Measurements from ENCODE around the gene DMAP1. TPM values are rescaled to one million over a fixed set of nuclear protein-coding genes. Genes with fewer than 3 reads are reported as not detected.

The DMAP1 gene
- total RNA-seq, 3 donors from 2014 or later: 40.8 to 52.0 (median 44.0) TPM

DNA sequence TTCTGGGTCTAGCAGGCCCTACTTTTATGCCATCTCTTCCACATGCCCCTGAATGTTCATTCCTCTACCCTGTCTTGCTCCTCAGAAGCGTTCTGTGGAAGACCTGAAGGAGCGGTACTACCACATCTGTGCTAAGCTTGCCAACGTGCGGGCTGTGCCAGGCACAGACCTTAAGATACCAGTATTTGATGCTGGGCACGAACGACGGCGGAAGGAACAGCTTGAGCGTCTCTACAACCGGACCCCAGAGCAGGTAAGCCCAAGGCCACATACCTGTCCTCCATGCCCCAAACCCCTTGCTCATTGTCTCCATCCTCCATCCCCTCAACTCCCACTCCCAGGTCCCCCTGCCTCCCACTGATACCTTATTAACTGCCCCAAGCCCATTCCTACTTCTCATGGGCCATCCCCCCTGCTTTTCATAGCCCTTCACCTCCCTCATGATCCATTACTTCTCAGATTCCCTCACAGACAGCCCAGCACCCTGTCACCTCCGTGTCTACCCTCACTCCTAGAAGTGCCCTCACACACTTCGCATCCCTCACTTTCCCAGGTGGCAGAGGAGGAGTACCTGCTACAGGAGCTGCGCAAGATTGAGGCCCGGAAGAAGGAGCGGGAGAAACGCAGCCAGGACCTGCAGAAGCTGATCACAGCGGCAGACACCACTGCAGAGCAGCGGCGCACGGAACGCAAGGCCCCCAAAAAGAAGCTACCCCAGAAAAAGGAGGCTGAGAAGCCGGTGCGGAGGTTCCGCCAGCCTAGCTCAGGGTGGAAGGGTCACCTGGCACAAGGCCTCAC lies 5.4 kb downstream of the DMAP1 start:
- no peak overlapping the region for H3K4me3 ChIP-seq
- DNase-seq (no peak), ATAC-seq (no peak)
- no peaks in the 10 kb centered on the region for H3K9me3 ChIP-seq
- H3K4me1 ChIP-seq (ENCODE audit: low read depth): peaks cover 6% of the 10 kb centered on the region
- TF ChIP-seq CTCF (IDR thresholded peaks at IDR 0.05): no peak
- intact Hi-C loops (cut with DNase I, micrococcal nuclease): loop anchor here in 1 of 2 donors (10.0 kb wide), 1 partner anchor 76 kb away; no protein-coding TSS in a partner anchor
- no peaks in the 10 kb centered on the region for H3K36me3 ChIP-seq (ENCODE audit: low read depth)

DNA sequence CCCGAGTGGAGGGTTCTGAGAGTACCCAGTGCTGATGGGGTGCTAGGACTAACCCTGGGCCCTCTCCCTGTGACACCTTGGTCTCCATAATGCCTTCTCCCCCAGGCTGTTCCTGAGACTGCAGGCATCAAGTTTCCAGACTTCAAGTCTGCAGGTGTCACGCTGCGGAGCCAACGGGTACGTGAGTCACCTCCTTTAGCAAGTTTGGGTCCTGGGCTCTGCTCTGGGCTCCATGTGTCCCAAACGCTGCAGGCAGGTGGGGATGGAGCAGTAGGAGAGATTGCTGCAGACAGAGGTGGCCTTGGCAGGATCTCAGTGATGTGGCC lies 6.0 kb downstream of the DMAP1 start:
- DNase-seq: no peak
- ATAC-seq: no peak
- Histone ChIP-seq H3K4me3 (no peak overlapping the region), H3K4me1 (ENCODE audit: low read depth) (peaks cover under 1% of the 10 kb centered on the region), H3K9me3 (no peaks in the 10 kb centered on the region), H3K36me3 (ENCODE audit: low read depth) (no peaks in the 10 kb centered on the region)
- no peak for TF ChIP-seq CTCF (IDR thresholded peaks at IDR 0.05)
- intact Hi-C loops (cut with DNase I, micrococcal nuclease): loop anchor here in 1 of 2 donors (10.0 kb wide), 1 partner anchor 76 kb away; no protein-coding TSS in a partner anchor

DNA sequence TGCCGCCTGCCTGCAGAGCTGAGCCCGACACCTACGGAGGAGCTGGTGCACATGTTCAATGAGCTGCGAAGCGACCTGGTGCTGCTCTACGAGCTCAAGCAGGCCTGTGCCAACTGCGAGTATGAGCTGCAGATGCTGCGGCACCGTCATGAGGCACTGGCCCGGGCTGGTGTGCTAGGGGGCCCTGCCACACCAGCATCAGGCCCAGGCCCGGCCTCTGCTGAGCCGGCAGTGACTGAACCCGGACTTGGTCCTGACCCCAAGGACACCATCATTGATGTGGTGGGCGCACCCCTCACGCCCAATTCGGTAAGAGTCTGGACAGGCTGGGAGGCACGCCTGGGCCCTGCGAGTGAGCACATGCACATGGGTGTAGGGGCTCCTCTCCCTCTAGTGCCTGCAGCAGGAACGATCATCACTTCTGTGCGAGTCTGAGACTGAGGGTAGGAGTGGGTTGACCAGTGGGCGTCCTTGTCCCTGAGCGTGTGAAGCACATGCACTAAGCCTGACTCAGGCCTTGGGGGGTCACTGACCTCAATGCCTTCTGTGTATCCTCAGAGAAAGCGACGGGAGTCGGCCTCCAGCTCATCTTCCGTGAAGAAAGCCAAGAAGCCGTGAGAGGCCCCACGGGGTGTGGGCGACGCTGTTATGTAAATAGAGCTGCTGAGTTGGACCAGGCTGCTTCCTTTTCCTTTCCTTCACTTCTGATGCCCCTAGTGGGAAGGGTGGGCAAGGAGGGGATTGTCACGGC lies 6.9 kb downstream of the DMAP1 start:
- intact Hi-C loops (cut with DNase I, micrococcal nuclease): no loop called here
- no peak for TF ChIP-seq CTCF (IDR thresholded peaks at IDR 0.05)
- H3K9me3 ChIP-seq: no peaks in the 10 kb centered on the region
- DNase-seq (no peak), ATAC-seq (no peak)
- H3K4me3 ChIP-seq: no peak overlapping the region
- no peaks in the 10 kb centered on the region for H3K4me1 ChIP-seq (ENCODE audit: low read depth)
- H3K36me3 ChIP-seq (ENCODE audit: low read depth): no peaks in the 10 kb centered on the region

DNA sequence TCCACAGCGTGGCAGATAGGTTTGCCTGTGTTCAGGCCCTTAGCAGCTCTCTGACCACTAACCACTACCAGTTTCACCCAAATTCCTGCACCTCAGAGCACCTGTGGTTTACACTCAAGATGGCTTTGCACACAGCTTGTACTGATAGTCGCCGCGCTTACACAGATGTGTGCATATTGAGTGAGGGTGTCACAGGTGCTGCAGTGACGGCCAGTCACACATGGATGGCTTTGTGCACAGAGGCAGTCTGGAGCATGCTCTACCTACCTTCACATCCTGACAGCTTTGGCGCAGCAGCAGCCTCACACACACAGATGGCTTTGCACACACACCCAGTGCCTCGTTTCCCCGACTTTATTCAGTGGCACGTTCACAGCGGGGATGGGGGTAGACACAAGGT lies 7.5 kb downstream of the DMAP1 start:
- Histone ChIP-seq H3K36me3 (ENCODE audit: low read depth) (no peaks in the 10 kb centered on the region), H3K4me1 (ENCODE audit: low read depth) (no peaks in the 10 kb centered on the region), H3K9me3 (no peaks in the 10 kb centered on the region), H3K4me3 (no peak overlapping the region)
- DNase-seq: no peak
- ATAC-seq: no peak
- intact Hi-C loops (cut with DNase I, micrococcal nuclease): no loop called here
- TF ChIP-seq CTCF (IDR thresholded peaks at IDR 0.05): no peak

GRCh38 chr1:44221769-44222168 lies 8.5 kb downstream of the DMAP1 start:
- DNase-seq (no peak), ATAC-seq (no peak)
- TF ChIP-seq CTCF (IDR thresholded peaks at IDR 0.05): no peak
- intact Hi-C loops (cut with DNase I, micrococcal nuclease): no loop called here
- Histone ChIP-seq H3K9me3 (no peaks in the 10 kb centered on the region), H3K4me3 (no peak overlapping the region), H3K4me1 (ENCODE audit: low read depth) (no peaks in the 10 kb centered on the region), H3K36me3 (ENCODE audit: low read depth) (no peaks in the 10 kb centered on the region)

Data from mucosa of descending colon (tissue), 3 donors.